AG10803 (cell line): ENCODE results near the gene ODAD4.

Source experiments
- DNase-seq: peaks from one replicate; pipeline ENCODE4 v3.0.0; 2010; ENCODE audit warnings: low read depth
- H3K4me3 ChIP-seq: 2 replicates; pipeline ENCODE4 v1.5.1; 2011; ENCODE audit warnings: mild to moderate bottlenecking, low read length, control low read depth
- TF ChIP-seq, protein P1 (sequence below): conservative IDR thresholded peaks from 2 replicates; pipeline ENCODE4 v1.5.1; 2011; ENCODE audit warnings: mild to moderate bottlenecking, low read length, control low read depth, inconsistent platforms

The ODAD4 gene

DNA sequence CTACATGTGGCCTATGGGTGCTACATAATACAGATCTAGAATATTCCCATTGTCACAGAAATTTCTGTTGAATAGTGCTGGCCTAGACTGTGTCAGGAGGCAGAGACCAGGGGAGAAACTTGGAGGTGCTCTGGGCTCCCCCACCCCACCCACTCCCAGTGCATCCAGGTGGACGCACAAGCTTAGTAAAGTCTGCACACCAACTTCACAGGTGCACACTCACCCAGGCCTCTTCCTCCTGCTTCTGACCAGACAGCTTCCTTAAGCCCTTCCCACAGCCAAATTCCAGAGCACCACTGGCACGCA lies 28.6 kb downstream of the ODAD4 start:
- no peak overlapping the region for H3K4me3 ChIP-seq
- no peak for DNase-seq
- TF ChIP-seq, protein P1, sequence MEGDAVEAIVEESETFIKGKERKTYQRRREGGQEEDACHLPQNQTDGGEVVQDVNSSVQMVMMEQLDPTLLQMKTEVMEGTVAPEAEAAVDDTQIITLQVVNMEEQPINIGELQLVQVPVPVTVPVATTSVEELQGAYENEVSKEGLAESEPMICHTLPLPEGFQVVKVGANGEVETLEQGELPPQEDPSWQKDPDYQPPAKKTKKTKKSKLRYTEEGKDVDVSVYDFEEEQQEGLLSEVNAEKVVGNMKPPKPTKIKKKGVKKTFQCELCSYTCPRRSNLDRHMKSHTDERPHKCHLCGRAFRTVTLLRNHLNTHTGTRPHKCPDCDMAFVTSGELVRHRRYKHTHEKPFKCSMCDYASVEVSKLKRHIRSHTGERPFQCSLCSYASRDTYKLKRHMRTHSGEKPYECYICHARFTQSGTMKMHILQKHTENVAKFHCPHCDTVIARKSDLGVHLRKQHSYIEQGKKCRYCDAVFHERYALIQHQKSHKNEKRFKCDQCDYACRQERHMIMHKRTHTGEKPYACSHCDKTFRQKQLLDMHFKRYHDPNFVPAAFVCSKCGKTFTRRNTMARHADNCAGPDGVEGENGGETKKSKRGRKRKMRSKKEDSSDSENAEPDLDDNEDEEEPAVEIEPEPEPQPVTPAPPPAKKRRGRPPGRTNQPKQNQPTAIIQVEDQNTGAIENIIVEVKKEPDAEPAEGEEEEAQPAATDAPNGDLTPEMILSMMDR = no peak

- DNase-seq = peak; percentile 59
- H3K4me3 ChIP-seq = no peak overlapping the region
- TF ChIP-seq, protein P1 = peak; percentile 54
Observed at GRCh38 chr17:41959336-41960095, 29.1 kb downstream of the ODAD4 start.

DNA sequence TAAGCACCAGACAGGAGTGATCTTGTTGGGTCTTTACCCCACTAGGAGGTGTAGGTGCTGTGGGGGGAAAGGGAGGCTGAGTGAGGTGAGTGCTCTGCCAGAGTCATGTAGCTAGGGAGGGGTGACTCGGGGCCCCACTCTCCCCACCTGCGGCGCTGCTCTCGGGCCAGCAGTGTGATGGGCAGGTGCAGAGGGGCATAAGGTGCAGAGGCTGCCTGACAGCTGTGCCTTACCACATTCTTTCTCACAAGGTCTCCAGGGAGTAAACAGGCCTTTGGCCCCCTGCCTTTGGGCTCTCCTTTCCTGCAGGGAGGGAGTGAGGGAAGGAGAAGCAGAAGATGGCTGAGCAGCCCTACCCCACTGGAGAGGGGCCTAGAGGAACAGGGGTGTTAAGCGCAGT lies 31.7 kb downstream of the ODAD4 start:
- DNase-seq = no peak
- H3K4me3 ChIP-seq = no peak overlapping the region
- TF ChIP-seq, protein P1 = no peak

- DNase-seq = peak; percentile 58
- TF ChIP-seq, protein P1 = peak; percentile 92
- no peak overlapping the region for H3K4me3 ChIP-seq
Observed at GRCh38 chr17:41962768-41963434, 32.5 kb downstream of the ODAD4 start.

GRCh38 chr17:41965694-41966462 lies 35.5 kb downstream of the ODAD4 start:
- peak overlapping the region; percentile 73 for H3K4me3 ChIP-seq
- DNase-seq = peak; percentile 43

DNA sequence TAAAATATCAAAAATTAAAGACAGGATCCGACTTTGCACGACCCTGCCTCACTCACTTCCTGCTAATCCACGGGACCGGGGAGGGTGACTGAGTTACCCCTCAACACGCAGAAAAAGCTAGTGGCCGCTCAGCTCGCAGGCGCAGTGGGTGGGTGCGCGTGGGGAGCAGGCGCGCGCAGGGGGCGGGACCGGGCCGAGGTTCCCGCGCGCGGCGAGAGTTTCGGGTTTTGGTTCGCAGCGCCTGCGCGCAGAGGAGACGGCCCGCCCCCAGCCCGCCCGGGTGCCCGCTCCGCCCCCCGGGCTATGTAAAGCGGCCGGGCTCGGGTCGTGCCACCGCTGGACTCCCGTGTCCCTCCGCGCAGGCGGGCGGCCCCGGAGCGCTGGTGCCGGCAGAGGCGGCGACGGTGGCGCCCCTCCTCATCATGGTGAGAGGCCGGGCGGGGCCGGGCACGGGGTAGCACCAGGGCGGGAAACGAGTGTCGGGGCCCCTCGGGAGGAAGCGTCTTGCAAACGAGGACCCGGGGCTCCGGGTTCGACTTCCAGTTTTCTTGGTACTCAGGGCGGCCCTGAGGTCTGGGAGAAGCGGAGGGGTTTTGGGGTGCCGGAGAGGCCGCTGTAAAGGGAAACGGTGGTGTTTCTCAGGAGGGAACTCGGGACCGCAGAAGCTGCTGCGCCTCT lies 36.2 kb downstream of the ODAD4 start, which contains the start of gene CNP:
CNP (plus strand) TSS at position 333 of the 678 bp plus-strand sequence; CDS start at position 423, 90 bp downstream.
- TF ChIP-seq, protein P1 = no peak
- H3K4me3 ChIP-seq = peak within 1 kb of the TSS; percentile 85
- peak; percentile 92 for DNase-seq

More at GRCh38 chr17:41965694-41966462, 35.5 kb downstream of the ODAD4 start:
- TF ChIP-seq, protein P1 = no peak
